ENCODE measurements around the gene PLCL2. TPM values are rescaled to one million over a fixed set of nuclear protein-coding genes. Genes with fewer than 3 reads are reported as not detected.

PLCL2 gene
- total RNA-seq, 1 donor from 2014 or later = 12.2 TPM

GRCh38 chr3:17040322-17040989 lies 155.7 kb downstream of the PLCL2 start:
- no peak for DNase-seq (ENCODE audit: low spot score)

DNA sequence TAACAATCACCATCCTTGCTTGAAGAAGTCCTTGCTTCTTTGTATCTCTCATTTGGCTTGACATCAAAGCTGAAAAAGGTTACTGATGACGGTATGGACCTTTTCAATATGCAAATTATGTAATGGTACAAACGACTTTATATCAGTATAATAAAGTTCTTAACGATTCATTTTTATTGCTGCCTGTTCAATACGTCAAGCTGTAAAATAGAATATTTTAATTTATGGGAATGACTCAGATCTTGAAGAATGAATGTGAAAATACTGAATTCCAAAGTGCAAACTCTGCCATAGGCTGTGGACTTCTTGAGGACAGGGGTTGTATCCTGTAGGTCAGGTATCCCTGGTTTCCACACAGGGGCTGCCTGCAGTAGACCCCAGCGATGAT lies 156.2 kb downstream of the PLCL2 start:
- no peak for DNase-seq (ENCODE audit: low spot score)

DNA sequence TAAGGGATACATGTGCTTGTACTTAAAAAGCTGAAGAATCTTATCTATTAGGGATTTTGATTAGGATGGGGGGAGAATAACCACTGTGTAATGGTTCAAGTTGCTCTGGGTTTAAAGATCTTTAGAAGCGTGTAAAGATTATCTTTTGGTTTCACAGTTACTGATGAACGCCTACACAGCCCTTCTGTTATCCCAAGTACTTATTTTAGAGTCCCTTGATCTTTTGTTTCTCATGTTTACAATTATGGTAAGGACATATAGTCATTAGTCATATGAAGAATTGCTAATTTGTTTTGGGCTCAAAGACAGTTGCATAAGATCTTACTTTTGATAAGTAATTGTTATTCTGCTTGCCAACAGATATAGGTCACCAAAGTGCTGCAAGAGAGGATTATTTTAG lies 160.1 kb downstream of the PLCL2 start:
- no peak for DNase-seq (ENCODE audit: low spot score)

- no peak for DNase-seq (ENCODE audit: low spot score)
Measured at GRCh38 chr3:17045705-17046104, 160.9 kb downstream of the PLCL2 start.

- DNase-seq (ENCODE audit: low spot score) = no peak
Measured at GRCh38 chr3:17046623-17047022, 161.9 kb downstream of the PLCL2 start.

- no peak for DNase-seq (ENCODE audit: low spot score)
Measured at GRCh38 chr3:17047162-17047561, 162.4 kb downstream of the PLCL2 start.

- no peak for DNase-seq (ENCODE audit: low spot score)
Measured at GRCh38 chr3:17047894-17048293, 163.1 kb downstream of the PLCL2 start.

GRCh38 chr3:17050071-17050470 lies 165.3 kb downstream of the PLCL2 start:
- DNase-seq (ENCODE audit: low spot score) = no peak

- DNase-seq (ENCODE audit: low spot score) = no peak
Measured at GRCh38 chr3:17050506-17050905, 165.8 kb downstream of the PLCL2 start.

DNA sequence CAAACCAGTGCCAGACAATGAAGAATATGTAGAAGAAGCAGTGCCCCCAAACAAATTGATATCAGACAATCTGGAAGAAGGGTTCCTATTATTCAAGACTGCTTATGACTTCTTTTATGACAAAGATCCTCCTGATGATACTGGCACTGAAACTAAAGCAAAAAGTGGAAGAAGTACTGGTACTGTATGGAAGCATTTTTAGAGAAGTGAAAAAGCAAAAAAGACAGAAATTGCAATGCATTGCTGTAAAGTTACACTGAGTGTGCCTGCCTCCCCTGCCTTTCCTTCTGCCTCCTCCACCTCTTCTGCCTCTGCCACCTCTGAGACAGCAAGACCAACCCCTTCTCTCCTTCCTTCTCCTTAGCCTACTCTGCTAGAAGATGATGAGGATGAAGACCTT lies 167.6 kb downstream of the PLCL2 start:
- DNase-seq (ENCODE audit: low spot score) = no peak

GRCh38 chr3:17054301-17054981 lies 169.7 kb downstream of the PLCL2 start:
- DNase-seq (ENCODE audit: low spot score) = no peak

DNA sequence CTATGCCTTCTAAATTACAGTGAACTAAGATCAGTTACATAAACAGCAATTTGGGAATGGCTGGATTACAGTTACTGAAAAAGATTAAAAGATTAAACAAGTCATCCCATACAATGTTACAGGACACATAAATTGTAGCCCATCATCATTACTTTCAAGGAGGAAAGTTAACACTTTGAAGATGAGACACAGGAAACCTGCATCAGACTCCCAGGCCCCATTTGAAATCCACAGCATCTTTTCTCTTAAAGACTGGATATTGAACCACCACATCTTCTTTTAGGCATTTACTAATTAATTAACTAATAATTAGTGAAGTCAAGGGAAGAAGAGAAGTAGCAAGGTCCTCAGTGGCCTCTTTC lies 170.2 kb downstream of the PLCL2 start:
- no peak for DNase-seq (ENCODE audit: low spot score)

DNA sequence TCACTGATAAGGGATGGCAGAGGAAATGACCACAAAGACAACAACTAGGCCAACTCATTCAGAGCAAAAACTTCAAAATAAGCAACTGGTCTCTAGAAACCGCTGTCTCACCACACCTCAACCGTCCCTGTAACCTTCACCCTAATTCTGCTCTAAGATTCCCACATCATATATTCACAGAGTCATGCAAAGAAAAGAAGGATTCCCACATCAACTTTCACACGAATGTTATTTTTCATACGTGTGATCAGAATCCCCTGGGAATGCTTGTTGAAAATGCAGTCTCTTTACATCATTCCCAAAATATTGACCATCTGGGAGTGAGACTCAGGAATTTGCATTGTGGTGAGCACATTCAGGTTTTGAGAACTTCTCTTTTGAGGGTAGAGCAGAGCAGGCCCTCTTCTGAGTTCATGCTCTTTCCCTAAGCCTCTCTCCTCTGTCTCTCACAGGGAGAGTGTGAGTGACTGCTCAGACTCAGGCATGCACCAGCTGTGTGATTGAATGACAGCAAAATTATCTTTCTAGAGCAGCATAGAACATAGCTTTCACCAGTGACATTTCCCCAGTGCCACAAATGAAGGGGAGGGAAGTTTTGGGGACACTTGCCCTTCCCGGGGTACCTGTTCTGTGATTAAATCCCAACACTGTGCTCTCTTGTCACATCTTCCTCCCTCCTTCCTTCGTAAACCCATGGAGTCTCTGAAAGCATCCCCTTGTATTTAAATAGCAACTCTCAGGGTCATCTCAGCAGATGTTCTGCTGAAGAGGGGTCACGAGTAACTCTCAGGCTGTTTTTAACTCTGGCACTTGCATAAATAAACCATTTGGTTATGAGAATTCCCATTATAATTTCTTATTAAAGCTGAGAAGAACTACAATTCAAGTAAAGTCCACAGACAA lies 170.9 kb downstream of the PLCL2 start:
- no peak for DNase-seq (ENCODE audit: low spot score)

DNA sequence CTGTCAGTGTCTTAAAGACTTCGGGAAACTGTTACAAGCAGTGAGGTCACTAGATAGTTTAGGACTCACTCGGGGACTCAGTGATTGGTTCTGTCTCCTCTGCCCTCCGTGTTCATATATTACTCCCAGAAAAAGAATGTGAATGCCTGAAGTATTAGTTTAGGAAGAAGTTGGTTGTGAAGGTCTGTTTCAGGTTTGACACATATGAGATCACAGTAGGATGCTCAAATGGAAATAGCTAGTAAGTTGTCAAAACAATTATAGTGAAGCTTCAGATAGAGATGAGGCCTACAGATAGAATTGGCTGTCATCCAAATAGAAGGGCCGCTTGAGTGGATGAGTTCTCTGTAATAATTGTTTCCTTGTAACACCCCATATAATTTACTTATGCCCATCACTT lies 172.6 kb downstream of the PLCL2 start:
- DNase-seq (ENCODE audit: low spot score) = no peak

- no peak for DNase-seq (ENCODE audit: low spot score)
Measured at GRCh38 chr3:17059989-17060550, 175.3 kb downstream of the PLCL2 start.

DNA sequence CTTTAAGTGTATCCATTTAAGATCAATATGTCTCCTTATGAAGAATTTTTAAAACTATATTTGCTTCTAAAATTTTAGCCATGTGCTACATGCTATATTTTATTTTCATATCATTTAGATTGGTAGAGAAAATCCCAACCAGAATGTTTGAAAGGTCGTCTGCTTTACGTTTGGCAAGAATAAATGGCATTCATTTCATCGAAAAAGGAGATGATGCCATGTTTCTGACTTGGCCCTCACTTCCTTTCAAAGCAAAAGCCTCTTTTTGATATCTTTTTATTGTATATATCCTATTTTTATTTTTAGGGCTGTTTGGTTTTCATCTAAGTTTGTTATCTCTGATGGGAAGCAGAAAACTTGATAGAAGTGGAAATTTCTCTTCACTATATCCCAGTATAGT lies 176.2 kb downstream of the PLCL2 start:
- DNase-seq (ENCODE audit: low spot score) = no peak

DNA sequence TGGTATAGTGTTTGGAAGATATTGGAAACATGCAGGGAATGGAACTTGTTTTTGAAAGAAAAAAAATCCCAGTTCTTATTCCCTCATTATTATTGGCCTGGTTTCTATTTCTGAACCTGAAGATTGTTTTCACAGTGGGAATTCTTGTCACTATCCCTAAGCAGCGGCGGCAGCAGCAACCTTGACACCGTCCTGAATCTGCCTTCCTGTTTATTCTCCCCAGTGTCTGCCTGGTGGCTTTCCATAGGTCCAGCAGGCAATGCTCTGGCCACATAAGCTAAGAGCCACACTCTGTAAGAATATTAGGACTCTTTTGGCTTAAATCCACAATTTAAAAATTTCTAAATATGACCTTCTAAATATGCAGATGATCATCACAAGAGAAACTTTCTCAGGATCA lies 178.0 kb downstream of the PLCL2 start:
- no peak for DNase-seq (ENCODE audit: low spot score)

DNA sequence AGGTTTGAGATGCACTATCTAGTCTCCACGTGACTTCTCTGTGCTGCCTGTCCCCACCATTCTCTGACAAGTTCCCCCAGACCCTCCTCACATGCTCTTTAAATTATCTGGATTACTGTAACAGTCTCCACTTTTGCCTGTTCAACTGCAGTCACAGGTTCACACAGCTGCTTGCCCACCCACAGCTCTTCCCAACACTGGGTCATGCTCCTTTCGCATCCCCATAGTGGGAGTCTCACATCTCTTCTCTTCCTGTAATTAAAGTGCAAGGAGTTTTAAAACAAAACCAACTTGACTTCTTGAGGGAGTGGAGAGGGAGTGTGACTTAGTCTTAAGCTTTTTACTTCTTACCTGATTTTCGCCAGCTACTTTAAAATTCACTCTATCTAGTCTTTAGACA lies 178.8 kb downstream of the PLCL2 start:
- no peak for DNase-seq (ENCODE audit: low spot score)

DNA sequence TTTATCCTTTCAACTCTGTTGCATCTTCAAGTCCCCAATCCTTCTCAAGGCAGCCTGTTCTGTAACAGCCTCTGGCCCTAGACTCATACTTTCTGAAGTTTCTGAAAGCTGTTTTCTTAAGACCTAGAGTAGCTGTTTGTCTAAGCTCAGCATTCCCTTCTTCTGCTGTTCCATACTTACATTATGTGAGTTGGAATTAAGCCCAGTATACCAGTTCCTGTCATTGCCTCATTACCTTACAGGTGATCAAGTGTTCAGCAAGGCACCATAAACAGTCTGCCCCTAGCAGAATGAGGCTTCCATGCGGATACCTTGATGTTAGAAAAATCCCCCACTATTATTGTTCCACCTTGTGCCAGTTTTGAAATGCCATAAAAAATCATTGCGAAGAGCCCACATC lies 180.6 kb downstream of the PLCL2 start:
- no peak for DNase-seq (ENCODE audit: low spot score)

GRCh38 chr3:17065881-17066280 lies 181.1 kb downstream of the PLCL2 start:
- DNase-seq (ENCODE audit: low spot score) = no peak

GRCh38 chr3:17069754-17070153 lies 185.0 kb downstream of the PLCL2 start:
- no peak for DNase-seq (ENCODE audit: low spot score)

Measured in mesenteric fat pad (tissue), 1 donor.